ENCODE data around the gene WDR20. TPM values are rescaled to one million over a fixed set of nuclear protein-coding genes. Genes with fewer than 3 reads are reported as not detected.
"Not testable (repeated sequence)": the region's sequence is repeated elsewhere in the genome, so short reads cannot be mapped to it uniquely, and the experiment has no call there.

WDR20 gene
- total RNA-seq, 4 donors from 2014 or later: 27.6 to 36.7 (median 33.6) TPM

DNA sequence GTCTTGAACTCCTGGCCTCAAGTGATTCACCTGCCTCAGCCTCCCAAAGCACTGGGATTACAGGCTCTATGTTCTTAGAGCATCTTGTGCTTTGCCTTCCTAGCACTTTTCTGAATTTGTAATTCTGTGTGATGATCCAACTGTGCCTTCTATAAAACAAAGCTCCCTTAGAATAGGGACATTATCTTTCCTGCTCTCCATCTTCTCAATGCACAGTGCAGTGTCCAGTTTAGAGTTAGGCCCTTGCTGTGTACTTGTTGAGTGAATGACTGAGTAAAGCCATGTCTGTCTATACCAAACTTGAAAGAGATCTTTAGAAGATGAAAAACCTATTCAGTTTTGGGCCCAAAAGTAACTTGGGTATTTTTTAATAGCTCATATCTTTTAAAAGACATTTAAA is 5.2 kb downstream of the WDR20 start:
- Histone ChIP-seq H3K27ac (no peak overlapping the region), H3K27me3 (no peaks in the 10 kb centered on the region), H3K4me1 (peaks cover 0 to 29% (median 6%) of the 10 kb centered on the region in 4 donors), H3K4me3 (no peak overlapping the region), H3K9me3 (no peaks in the 10 kb centered on the region), H3K36me3 (no peaks in the 10 kb centered on the region)
- DNase-seq: no peak
- TF ChIP-seq POLR2A (IDR thresholded peaks at IDR 0.05): no peak
- TF ChIP-seq, protein P1, sequence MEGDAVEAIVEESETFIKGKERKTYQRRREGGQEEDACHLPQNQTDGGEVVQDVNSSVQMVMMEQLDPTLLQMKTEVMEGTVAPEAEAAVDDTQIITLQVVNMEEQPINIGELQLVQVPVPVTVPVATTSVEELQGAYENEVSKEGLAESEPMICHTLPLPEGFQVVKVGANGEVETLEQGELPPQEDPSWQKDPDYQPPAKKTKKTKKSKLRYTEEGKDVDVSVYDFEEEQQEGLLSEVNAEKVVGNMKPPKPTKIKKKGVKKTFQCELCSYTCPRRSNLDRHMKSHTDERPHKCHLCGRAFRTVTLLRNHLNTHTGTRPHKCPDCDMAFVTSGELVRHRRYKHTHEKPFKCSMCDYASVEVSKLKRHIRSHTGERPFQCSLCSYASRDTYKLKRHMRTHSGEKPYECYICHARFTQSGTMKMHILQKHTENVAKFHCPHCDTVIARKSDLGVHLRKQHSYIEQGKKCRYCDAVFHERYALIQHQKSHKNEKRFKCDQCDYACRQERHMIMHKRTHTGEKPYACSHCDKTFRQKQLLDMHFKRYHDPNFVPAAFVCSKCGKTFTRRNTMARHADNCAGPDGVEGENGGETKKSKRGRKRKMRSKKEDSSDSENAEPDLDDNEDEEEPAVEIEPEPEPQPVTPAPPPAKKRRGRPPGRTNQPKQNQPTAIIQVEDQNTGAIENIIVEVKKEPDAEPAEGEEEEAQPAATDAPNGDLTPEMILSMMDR (IDR thresholded peaks at IDR 0.05): no peak

DNA sequence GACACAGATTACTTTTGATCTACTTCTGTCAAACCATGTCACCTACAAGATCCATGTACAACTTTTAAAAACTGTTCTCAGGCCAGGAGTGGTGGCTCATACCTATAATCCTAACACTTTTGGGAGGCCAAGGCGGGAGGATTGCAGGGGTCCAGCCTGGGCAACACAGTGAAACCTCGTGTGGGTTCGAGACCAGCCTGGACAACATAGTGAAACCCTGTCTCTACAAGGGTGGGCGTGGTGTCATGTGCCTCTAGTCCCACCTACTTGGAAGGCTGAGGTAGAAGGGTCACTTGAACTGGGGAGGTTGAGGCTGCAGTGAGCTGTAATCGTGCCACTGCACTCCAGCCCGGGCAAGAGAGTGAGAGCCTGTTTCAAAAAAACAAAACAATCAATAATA is 5.7 kb downstream of the WDR20 start:
- DNase-seq: no peak
- Histone ChIP-seq H3K36me3 (no peaks in the 10 kb centered on the region), H3K27ac (no peak overlapping the region), H3K9me3 (no peaks in the 10 kb centered on the region), H3K4me3 (no peak overlapping the region), H3K27me3 (no peaks in the 10 kb centered on the region), H3K4me1 (peaks cover 0 to 32% (median 6%) of the 10 kb centered on the region in 4 donors)
- TF ChIP-seq POLR2A (IDR thresholded peaks at IDR 0.05): no peak
- TF ChIP-seq, protein P1 (IDR thresholded peaks at IDR 0.05): no peak

DNA sequence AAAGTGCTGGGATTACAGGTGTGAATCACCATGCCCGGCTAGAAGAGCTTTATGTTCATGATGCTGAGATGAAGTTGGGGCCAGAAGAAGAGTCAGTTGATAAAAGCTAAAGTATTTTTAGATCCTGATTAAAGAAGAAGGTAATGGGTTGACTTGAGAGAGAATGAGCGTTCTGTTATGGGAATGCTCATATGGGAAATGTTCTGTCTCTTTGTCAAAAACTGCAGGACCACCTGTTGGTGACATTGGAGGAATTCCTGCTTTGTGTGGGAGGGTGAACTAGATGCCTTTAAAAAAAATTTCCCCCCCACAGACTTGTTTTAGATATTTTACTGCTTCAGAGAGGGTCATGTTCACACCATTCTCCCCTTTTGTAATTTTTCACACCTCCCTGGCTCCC is 6.7 kb downstream of the WDR20 start:
- Histone ChIP-seq H3K36me3 (no peaks in the 10 kb centered on the region), H3K4me3 (no peak overlapping the region), H3K4me1 (peaks cover 0 to 37% (median 3%) of the 10 kb centered on the region in 4 donors), H3K27me3 (no peaks in the 10 kb centered on the region), H3K27ac (no peak overlapping the region), H3K9me3 (no peaks in the 10 kb centered on the region)
- TF ChIP-seq, protein P1 (IDR thresholded peaks at IDR 0.05): no peak
- TF ChIP-seq POLR2A (IDR thresholded peaks at IDR 0.05): no peak
- DNase-seq: no peak

DNA sequence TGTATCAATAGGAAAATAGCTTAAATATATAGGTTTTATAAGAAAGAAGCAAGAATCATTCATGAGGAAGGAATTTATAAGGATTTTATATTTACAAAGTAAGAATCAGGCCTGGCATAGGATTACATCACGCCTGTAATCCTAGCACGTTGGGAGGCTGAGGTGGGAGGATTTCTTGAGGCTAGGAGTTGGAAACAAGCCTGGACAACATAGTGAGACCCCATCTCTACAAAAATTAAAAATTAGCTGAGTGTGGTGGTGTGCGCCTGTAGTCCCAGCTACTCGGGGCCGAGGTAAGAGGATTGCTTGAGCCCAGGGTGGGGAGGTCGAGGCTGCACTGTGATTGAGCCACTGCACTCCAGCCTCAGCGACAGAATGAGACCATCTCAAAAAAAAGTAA is 10.4 kb downstream of the WDR20 start:
- no peak for DNase-seq
- Histone ChIP-seq H3K27ac (peak overlapping the region in 2 of 4 donors; percentile 43 to 61), H3K9me3 (no peaks in the 10 kb centered on the region), H3K36me3 (no peaks in the 10 kb centered on the region), H3K27me3 (no peaks in the 10 kb centered on the region), H3K4me1 (peaks cover 0 to 49% (median 6%) of the 10 kb centered on the region in 4 donors), H3K4me3 (no peak overlapping the region)
- TF ChIP-seq POLR2A (IDR thresholded peaks at IDR 0.05): no peak
- TF ChIP-seq, protein P1 (IDR thresholded peaks at IDR 0.05): no peak

DNA sequence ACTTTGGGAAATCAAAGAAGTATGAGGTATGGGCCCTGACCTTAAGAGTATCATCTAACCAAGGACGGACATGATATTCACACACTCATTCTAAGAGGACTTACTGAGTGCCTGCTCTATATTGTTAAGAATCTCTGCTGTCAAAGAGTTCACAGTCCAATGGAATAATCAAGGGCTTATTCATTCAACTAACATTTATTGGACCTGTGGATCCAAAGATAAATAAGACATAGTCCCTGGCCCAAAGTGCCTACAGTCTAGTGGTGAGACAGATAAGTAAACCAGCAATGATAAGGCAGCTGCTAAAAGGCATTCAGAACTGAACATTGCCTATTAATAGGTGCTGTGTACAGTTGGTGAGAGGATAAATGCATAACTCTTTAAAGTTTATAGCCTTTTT is 11.0 kb downstream of the WDR20 start:
- no peak overlapping the region for H3K4me3 ChIP-seq
- H3K9me3 ChIP-seq: no peaks in the 10 kb centered on the region
- H3K27me3 ChIP-seq: no peaks in the 10 kb centered on the region
- DNase-seq: no peak
- peaks cover 0 to 54% (median 6%) of the 10 kb centered on the region in 4 donors for H3K4me1 ChIP-seq
- peak overlapping the region in 2 of 4 donors; percentile 43 to 61 for H3K27ac ChIP-seq
- TF ChIP-seq, protein P1 (IDR thresholded peaks at IDR 0.05): peak in 3 of 6 experiments; percentile 40 to 49 (median 43)
- no peak for TF ChIP-seq POLR2A (IDR thresholded peaks at IDR 0.05)
- no peaks in the 10 kb centered on the region for H3K36me3 ChIP-seq

DNA sequence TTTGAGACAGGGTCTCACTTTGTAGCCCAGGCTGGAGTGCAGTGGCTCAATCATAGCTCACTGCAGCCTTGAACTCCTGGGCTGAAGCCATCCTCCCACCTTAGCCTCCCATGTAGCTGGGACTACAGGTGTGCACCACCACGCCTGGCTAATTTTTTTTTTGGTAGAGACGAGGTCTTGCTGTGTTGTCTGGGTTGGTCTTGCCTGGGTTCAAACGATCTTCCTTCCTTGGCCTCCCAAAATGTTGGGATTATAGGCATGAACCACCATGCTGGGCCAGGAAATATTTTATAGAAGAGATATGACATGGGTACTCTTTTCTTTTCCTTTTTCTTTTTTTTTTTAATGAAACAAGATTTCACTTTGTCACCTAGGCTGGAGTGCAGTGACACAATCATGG is 11.7 kb downstream of the WDR20 start:
- not testable (repeated sequence) for DNase-seq, H3K4me3 ChIP-seq, H3K27me3 ChIP-seq, H3K36me3 ChIP-seq, H3K9me3 ChIP-seq
- Histone ChIP-seq H3K27ac (peak overlapping the region in 1 of 4 donors; percentile 15), H3K4me1 (peaks cover 0 to 58% (median 6%) of the 10 kb centered on the region in 4 donors)

Measured in Peyer's patch (tissue), 4 donors.